GM12891 (cell line): Measurements from ENCODE around the gene AVEN.

Source experiments
- PAX5 ChIP-seq: IDR thresholded peaks from 2 replicates; pipeline ENCODE4 v1.6.1; 2011; ENCODE audit warnings: low read length, moderate library complexity, mild to moderate bottlenecking; ENCODE audit not compliant: insufficient read depth, severe bottlenecking
- POLR2A ChIP-seq: IDR thresholded peaks from 2 replicates; pipeline ENCODE4 v1.6.1; 2011; ENCODE audit warnings: low read depth, low read length, control low read depth
- POLR2AphosphoS5 ChIP-seq: IDR thresholded peaks from 2 replicates; pipeline ENCODE4 v1.6.1; 2011; ENCODE audit warnings: low read depth, low read length, control low read depth
- POU2F2 ChIP-seq: IDR thresholded peaks from 2 replicates; pipeline ENCODE4 v1.6.1; 2011; ENCODE audit warnings: low read depth, mild to moderate bottlenecking, control low read depth, low read length, moderate library complexity
- SPI1 ChIP-seq: IDR thresholded peaks from 2 replicates; pipeline ENCODE4 v1.6.1; 2011; ENCODE audit warnings: low read depth, low read length, control low read depth
- TAF1 ChIP-seq: IDR thresholded peaks from 2 replicates; pipeline ENCODE4 v1.6.1; 2011; ENCODE audit warnings: low read depth, low read length, control low read depth

- TF ChIP-seq POLR2A (no peak), POLR2AphosphoS5 (no peak), SPI1 (no peak), TAF1 (no peak), PAX5 (no peak), POU2F2 (no peak)
Measured at GRCh38 chr15:34078900-34079299, 39.9 kb upstream of the AVEN start.
